ENCODE measurements around the gene DNAJB2.

DNAJB2 gene

DNA sequence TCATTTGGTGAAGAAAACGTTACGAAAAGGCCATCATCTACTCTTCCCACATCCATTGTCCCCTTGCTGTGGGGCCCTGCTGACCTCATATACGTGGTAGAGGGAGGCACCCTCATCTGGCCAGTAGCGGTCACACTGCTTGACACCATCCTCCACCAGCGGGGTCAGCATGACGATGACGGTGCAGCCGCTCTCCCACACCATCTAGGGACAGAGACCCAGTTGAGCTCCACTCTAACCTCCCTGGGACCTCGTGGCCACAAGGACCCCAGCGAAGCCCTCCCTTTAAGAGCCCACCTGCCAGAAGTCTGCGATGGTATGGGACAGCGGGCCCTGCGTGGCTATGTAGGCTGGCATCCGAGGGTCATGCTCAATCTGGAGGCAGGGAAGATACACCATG lies 17.0 kb downstream of the DNAJB2 start:
- TF ChIP-seq, protein P1, sequence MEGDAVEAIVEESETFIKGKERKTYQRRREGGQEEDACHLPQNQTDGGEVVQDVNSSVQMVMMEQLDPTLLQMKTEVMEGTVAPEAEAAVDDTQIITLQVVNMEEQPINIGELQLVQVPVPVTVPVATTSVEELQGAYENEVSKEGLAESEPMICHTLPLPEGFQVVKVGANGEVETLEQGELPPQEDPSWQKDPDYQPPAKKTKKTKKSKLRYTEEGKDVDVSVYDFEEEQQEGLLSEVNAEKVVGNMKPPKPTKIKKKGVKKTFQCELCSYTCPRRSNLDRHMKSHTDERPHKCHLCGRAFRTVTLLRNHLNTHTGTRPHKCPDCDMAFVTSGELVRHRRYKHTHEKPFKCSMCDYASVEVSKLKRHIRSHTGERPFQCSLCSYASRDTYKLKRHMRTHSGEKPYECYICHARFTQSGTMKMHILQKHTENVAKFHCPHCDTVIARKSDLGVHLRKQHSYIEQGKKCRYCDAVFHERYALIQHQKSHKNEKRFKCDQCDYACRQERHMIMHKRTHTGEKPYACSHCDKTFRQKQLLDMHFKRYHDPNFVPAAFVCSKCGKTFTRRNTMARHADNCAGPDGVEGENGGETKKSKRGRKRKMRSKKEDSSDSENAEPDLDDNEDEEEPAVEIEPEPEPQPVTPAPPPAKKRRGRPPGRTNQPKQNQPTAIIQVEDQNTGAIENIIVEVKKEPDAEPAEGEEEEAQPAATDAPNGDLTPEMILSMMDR (conservative IDR thresholded peaks at IDR 0.05; ENCODE audit: low read length) = no peak
- H3K4me3 ChIP-seq (ENCODE audit: low read length) = no peak overlapping the region
- DNase-seq (ENCODE audit: low read depth) = no peak

DNA sequence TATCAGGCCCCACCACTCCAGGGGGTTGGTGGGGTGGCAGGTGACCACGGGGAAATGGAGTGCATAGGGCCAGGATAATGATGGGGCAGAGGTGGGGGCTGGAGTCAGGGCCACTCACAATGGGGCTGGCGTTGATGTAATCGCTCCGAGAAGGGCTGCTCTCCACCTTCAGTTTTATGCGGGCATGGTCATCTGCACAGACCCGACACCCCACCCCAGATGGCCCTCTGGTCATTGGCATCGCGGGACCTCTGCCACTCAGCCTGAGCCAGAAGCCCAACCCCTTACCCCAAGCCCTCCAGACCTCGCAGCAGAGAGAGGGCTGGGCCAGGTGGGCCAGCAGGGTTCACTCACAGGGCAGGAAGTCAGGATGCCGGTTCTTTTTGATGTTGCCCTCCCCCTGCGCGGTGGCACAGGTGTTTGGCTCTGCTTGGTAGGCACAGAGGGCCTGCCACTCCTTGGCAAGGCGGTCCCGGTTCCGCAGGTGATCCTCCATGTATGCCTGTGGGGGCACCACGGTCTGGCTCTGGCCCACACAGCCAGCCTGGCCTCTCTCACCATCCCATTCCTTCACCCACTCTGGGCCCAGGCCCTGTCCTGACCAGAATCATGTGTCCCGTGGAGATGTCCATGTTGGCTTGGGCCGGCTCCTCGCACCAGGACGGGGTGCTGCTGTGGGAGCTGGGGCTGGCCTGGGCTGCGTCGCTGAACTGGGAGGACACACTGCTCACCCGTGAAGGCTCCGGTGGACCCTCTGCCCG lies 17.6 kb downstream of the DNAJB2 start:
- no peak for DNase-seq (ENCODE audit: low read depth)
- TF ChIP-seq, protein P1 (conservative IDR thresholded peaks at IDR 0.05; ENCODE audit: low read length) = no peak
- no peak overlapping the region for H3K4me3 ChIP-seq (ENCODE audit: low read length)

DNA sequence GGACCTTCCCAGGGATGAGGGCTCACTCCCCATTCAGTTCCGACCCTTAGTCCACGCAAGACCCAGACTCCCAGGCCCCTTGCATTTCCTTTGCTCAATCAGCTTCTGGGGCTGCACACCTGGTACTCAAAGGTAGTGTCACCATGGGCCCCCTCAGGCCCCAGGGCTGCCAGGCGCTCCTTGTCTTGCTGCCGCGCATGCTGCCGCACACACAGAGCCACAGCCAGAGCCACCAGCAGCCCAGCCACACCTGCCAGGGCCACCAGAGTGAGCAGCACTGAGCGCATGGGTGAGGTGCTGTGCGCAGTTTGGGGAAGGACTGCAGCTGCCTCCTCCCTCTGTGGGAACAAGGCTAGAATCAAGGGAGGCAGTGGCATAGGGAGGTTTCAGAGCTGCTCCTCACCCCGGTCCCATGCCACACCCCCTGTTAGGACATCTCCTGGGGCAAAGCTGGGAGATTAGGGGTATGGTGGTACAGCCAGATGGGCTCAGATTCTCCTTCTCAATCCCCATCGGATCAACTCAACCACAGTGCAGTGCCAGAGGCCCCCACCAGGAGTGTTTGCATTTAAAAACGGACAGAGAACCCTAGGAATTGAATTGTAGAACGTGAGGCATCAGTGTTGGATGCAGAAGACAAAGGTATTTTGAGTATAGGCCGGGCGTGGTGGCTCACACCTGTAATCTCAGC lies 18.7 kb downstream of the DNAJB2 start:
- no peak overlapping the region for H3K4me3 ChIP-seq (ENCODE audit: low read length)
- TF ChIP-seq, protein P1 (conservative IDR thresholded peaks at IDR 0.05; ENCODE audit: low read length) = peak; percentile 36
- no peak for DNase-seq (ENCODE audit: low read depth)

GRCh38 chr2:219298759-219299371 lies 19.7 kb downstream of the DNAJB2 start:
- no peak overlapping the region for H3K4me3 ChIP-seq (ENCODE audit: low read length)
- peak; percentile 70 for DNase-seq (ENCODE audit: low read depth)

DNA sequence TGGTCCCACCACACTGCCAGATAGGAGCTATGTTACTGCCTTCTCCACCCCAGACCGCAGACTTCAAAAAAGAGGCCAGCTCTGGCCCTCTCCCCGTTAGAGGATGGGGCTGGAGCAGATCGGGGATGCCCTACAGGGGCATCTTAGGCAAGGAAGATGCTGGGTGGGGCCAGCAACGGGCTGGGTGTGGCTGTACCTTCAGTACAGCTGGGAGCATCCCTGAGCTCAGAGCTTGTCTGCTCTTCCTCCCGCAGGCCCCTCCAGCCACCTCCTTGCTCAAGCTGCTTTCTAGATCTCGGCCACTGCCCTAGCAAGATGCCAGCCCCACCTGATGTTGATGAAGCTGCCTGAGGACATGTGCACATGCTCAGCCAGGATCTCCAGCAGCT lies 20.2 kb downstream of the DNAJB2 start:
- TF ChIP-seq, protein P1 (conservative IDR thresholded peaks at IDR 0.05; ENCODE audit: low read length) = no peak
- DNase-seq (ENCODE audit: low read depth) = no peak
- H3K4me3 ChIP-seq (ENCODE audit: low read length) = no peak overlapping the region

More at GRCh38 chr2:219298759-219299371, 19.7 kb downstream of the DNAJB2 start:
- TF ChIP-seq, protein P1 (conservative IDR thresholded peaks at IDR 0.05; ENCODE audit: low read length) = peak; percentile 96

DNA sequence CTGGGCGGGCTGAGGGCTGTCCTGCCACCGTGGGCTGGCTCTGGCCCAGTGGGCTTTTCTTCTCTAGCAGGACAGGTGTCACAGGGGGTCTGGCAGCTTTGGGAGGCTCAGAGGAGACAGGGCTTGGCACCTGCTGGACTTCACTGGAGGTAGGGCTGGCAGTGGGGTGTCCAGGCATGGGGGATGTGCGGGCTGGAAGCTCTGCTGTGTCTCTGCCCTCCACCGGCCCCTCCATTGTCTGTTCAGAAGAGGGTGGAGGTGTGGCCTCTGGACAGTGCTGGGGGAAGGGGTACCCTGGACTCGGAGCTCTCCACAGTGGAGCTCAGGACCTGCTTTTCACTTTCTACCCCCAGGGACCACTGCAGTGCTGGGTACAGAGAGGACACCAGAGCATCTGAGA lies 20.9 kb downstream of the DNAJB2 start:
- TF ChIP-seq, protein P1 (conservative IDR thresholded peaks at IDR 0.05; ENCODE audit: low read length) = no peak
- no peak overlapping the region for H3K4me3 ChIP-seq (ENCODE audit: low read length)
- DNase-seq (ENCODE audit: low read depth) = no peak

Measured in AG10803 (cell line).